NB4 (cell line): Measurements from ENCODE around the gene IZUMO4.
"Not testable (repeated sequence)": the region's sequence is repeated elsewhere in the genome, so short reads cannot be mapped to it uniquely, and the experiment has no call there.

Experiments
- DNase-seq: peaks from one replicate; pipeline ENCODE4 v3.0.0; 2010; ENCODE audit warnings: low read depth
- H3K4me3 ChIP-seq: one replicate; pipeline ENCODE4 v1.5.1; 2011; ENCODE audit warnings: mild to moderate bottlenecking, low read depth, low read length, moderate library complexity
- CTCF ChIP-seq: IDR thresholded peaks from one replicate; pipeline ENCODE4 v1.5.1; 2012; ENCODE audit warnings: low read depth, low read length
- MAX ChIP-seq: IDR thresholded peaks from 2 replicates; pipeline ENCODE4 v1.6.1; 2011; ENCODE audit warnings: low read depth, low read length
- MYC ChIP-seq: IDR thresholded peaks from 2 replicates; pipeline ENCODE4 v1.6.1; 2011; ENCODE audit warnings: low read depth, low read length
- POLR2A ChIP-seq: IDR thresholded peaks from 2 replicates; pipeline ENCODE4 v1.6.1; 2011; ENCODE audit warnings: mild to moderate bottlenecking; ENCODE audit not compliant: insufficient read length; ENCODE audit errors: extremely low read depth

Gene IZUMO4

GRCh38 chr19:2122251-2122650, 25.5 kb downstream of the IZUMO4 start:
- TF ChIP-seq MYC, result no peak
- no peak for TF ChIP-seq POLR2A
- H3K4me3 ChIP-seq, result no peak overlapping the region
- no peak for DNase-seq

GRCh38 chr19:2122982-2123381, 26.3 kb downstream of the IZUMO4 start:
- TF ChIP-seq POLR2A, result no peak
- no peak for TF ChIP-seq MAX
- no peak for TF ChIP-seq MYC
- TF ChIP-seq CTCF, result no peak
- H3K4me3 ChIP-seq, result no peak overlapping the region
- DNase-seq, result no peak

GRCh38 chr19:2123682-2124387, 27.1 kb downstream of the IZUMO4 start:
- no peak overlapping the region for H3K4me3 ChIP-seq
- peak; percentile 27 for DNase-seq
- TF ChIP-seq CTCF (no peak), POLR2A (no peak), MAX (peak; percentile 12; the same call in 1 of the 2 replicates), MYC (no peak)

- TF ChIP-seq MAX (no peak), POLR2A (no peak), CTCF (no peak), MYC (no peak)
- no peak overlapping the region for H3K4me3 ChIP-seq
Measured at GRCh38 chr19:2126879-2127518, 30.3 kb downstream of the IZUMO4 start.

GRCh38 chr19:2127758-2128157, 31.0 kb downstream of the IZUMO4 start:
- TF ChIP-seq MYC, result no peak
- no peak for TF ChIP-seq POLR2A
- no peak for TF ChIP-seq MAX
- no peak for TF ChIP-seq CTCF
- no peak overlapping the region for H3K4me3 ChIP-seq
- DNase-seq, result no peak

More at GRCh38 chr19:2126879-2127518, 30.3 kb downstream of the IZUMO4 start:
- no peak for DNase-seq

GRCh38 chr19:2128252-2128651, 31.5 kb downstream of the IZUMO4 start:
- not testable (repeated sequence) for DNase-seq, H3K4me3 ChIP-seq

GRCh38 chr19:2129022-2129421, 32.3 kb downstream of the IZUMO4 start:
- TF ChIP-seq MYC (no peak), POLR2A (no peak)
- no peak overlapping the region for H3K4me3 ChIP-seq
- no peak for DNase-seq
